ENCODE data around the gene HECW1.

Gene HECW1

DNA sequence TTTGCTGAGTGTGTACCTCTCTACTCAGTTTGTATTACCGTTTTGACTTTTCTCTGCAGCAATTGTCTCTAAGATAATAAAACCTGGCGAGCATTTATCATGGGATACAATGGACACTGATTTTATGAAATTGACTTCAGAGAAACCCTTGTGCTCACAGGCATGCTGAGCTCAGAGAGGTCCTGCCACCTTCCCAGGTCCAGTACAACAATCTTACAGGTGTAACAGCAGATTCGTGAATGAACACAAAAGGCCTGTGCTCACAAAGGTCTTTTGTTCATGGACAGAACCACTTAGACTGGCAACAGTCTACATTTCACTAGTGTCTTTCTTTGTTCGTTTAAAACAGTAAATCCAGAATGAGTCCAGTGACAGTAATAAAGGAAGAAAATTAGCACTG, 43.2 kb downstream of the HECW1 start:
- H3K4me3 ChIP-seq (ENCODE audit: low read depth, low read length): no peak overlapping the region
- H3K9me3 ChIP-seq (ENCODE audit: control insufficient read depth, insufficient read depth, low read length): no peaks in the 10 kb centered on the region
- no peaks in the 10 kb centered on the region for H3K27me3 ChIP-seq (ENCODE audit: control insufficient read depth, insufficient read depth, low read length)
- H3K36me3 ChIP-seq (ENCODE audit: control insufficient read depth, insufficient read depth, low read length): no peaks in the 10 kb centered on the region
- H3K9ac ChIP-seq (ENCODE audit: low read depth, low read length): no peak overlapping the region
- no peaks in the 10 kb centered on the region for H3K4me1 ChIP-seq (ENCODE audit: control insufficient read depth, insufficient read depth, low read length)

DNA sequence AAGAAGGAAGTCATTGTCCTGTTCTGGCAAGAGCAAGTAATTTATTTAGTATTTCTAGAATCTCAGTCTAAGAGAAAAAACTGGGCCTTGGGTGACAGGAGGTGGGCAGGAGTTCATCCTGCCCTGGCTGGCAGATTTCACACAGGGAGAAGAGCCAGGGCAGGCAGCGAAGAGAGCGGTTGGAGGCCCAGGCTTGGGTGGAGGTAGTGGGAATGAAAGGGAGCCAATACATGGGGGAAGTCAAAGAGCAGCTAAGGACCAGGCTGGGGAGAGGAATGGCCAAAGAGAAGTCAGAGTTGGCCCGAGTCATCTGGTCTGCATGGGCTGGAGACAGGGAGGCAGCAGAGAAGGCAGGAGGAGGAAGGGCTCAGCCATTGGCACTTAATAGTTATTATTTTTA, 51.4 kb downstream of the HECW1 start:
- Histone ChIP-seq H3K9ac (ENCODE audit: low read depth, low read length) (no peak overlapping the region), H3K4me1 (ENCODE audit: control insufficient read depth, insufficient read depth, low read length) (no peaks in the 10 kb centered on the region), H3K4me3 (ENCODE audit: low read depth, low read length) (no peak overlapping the region), H3K9me3 (ENCODE audit: control insufficient read depth, insufficient read depth, low read length) (no peaks in the 10 kb centered on the region), H3K36me3 (ENCODE audit: control insufficient read depth, insufficient read depth, low read length) (no peaks in the 10 kb centered on the region), H3K27me3 (ENCODE audit: control insufficient read depth, insufficient read depth, low read length) (no peaks in the 10 kb centered on the region)

DNA sequence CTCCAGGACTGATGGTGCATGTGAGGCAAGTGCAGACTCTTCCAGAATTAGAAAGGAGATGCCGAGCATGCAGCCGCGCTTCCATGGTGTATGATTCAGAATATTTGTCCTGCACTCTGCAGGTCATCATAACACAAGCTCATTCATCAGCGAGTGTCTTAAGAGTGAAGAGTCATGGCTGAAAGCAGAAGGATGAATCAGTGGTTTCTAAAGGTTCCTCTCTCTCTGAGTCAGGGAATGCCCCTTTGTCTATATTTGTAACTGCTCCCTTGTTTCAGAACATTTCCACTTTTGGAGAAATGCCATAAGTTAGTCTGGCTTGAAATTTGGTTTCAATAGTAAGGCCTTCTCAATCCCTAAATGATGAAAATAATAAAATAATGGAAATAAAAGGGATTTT, 52.3 kb downstream of the HECW1 start:
- H3K9ac ChIP-seq (ENCODE audit: low read depth, low read length): no peak overlapping the region
- no peaks in the 10 kb centered on the region for H3K9me3 ChIP-seq (ENCODE audit: control insufficient read depth, insufficient read depth, low read length)
- H3K4me3 ChIP-seq (ENCODE audit: low read depth, low read length): no peak overlapping the region
- no peaks in the 10 kb centered on the region for H3K27me3 ChIP-seq (ENCODE audit: control insufficient read depth, insufficient read depth, low read length)
- no peaks in the 10 kb centered on the region for H3K36me3 ChIP-seq (ENCODE audit: control insufficient read depth, insufficient read depth, low read length)
- H3K4me1 ChIP-seq (ENCODE audit: control insufficient read depth, insufficient read depth, low read length): no peaks in the 10 kb centered on the region

DNA sequence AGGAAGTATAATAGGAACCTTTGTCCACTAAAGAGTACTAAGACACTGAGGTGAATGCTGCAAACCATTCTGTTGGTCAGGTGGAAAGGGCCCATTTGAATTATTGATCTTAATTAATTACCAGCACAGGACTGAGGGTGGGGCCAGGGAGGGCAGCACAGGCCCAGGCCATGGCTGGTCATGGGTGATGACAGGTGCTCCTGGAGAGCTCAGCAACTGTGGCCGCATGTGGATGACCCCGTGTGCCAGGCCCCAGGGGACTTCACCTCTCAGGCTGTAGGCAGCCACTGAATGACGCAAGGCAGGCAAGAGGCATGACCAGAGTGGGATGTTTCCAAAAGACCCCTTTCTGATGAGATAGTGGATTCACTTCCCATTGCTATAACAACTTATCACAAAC, 54.2 kb downstream of the HECW1 start:
- H3K27me3 ChIP-seq (ENCODE audit: control insufficient read depth, insufficient read depth, low read length): no peaks in the 10 kb centered on the region
- H3K4me3 ChIP-seq (ENCODE audit: low read depth, low read length): no peak overlapping the region
- no peaks in the 10 kb centered on the region for H3K9me3 ChIP-seq (ENCODE audit: control insufficient read depth, insufficient read depth, low read length)
- no peaks in the 10 kb centered on the region for H3K36me3 ChIP-seq (ENCODE audit: control insufficient read depth, insufficient read depth, low read length)
- no peaks in the 10 kb centered on the region for H3K4me1 ChIP-seq (ENCODE audit: control insufficient read depth, insufficient read depth, low read length)
- no peak overlapping the region for H3K9ac ChIP-seq (ENCODE audit: low read depth, low read length)

DNA sequence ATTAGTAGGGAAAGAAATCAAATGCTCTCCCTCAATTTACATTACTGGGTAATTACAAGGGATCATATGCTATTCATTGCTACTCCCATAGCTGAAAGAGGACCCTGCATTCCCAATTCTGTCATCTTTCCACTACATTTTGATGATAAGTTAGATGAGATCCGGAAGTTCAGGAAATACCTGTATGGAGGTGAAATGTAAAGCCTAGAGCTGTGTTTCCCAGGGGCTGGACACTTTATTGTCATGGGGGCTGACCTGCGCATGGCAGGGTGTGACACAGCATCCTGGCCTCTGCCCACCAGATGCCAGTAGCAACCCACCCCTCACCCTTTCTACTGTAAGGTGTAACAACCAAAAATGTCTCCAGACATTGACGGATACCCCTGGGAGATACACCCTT, 56.6 kb downstream of the HECW1 start:
- Histone ChIP-seq H3K4me3 (ENCODE audit: low read depth, low read length) (no peak overlapping the region), H3K9me3 (ENCODE audit: control insufficient read depth, insufficient read depth, low read length) (no peaks in the 10 kb centered on the region), H3K27me3 (ENCODE audit: control insufficient read depth, insufficient read depth, low read length) (no peaks in the 10 kb centered on the region), H3K9ac (ENCODE audit: low read depth, low read length) (no peak overlapping the region), H3K4me1 (ENCODE audit: control insufficient read depth, insufficient read depth, low read length) (no peaks in the 10 kb centered on the region), H3K36me3 (ENCODE audit: control insufficient read depth, insufficient read depth, low read length) (no peaks in the 10 kb centered on the region)

DNA sequence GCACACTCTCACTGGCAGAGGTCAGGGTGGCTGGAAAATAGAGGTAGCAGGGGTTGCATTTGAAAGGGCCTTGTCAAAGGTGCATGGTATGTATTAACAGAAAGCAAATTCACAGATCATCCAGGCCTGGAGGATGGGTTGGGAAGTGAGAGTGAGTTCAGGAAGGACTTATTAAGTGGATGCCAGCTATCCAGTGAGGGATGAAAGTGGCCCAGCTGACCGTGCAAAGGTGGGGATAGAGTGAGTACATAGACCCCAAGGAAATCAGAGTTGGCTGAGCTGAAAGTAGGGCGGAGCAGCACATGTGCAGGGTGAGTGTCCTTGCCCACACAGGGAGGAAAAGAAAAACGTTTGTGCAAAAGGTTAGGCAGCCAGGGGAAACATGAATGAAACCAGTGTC, 58.1 kb downstream of the HECW1 start:
- Histone ChIP-seq H3K27me3 (ENCODE audit: control insufficient read depth, insufficient read depth, low read length) (no peaks in the 10 kb centered on the region), H3K9ac (ENCODE audit: low read depth, low read length) (no peak overlapping the region), H3K9me3 (ENCODE audit: control insufficient read depth, insufficient read depth, low read length) (no peaks in the 10 kb centered on the region), H3K36me3 (ENCODE audit: control insufficient read depth, insufficient read depth, low read length) (no peaks in the 10 kb centered on the region), H3K4me1 (ENCODE audit: control insufficient read depth, insufficient read depth, low read length) (no peaks in the 10 kb centered on the region), H3K4me3 (ENCODE audit: low read depth, low read length) (no peak overlapping the region)

DNA sequence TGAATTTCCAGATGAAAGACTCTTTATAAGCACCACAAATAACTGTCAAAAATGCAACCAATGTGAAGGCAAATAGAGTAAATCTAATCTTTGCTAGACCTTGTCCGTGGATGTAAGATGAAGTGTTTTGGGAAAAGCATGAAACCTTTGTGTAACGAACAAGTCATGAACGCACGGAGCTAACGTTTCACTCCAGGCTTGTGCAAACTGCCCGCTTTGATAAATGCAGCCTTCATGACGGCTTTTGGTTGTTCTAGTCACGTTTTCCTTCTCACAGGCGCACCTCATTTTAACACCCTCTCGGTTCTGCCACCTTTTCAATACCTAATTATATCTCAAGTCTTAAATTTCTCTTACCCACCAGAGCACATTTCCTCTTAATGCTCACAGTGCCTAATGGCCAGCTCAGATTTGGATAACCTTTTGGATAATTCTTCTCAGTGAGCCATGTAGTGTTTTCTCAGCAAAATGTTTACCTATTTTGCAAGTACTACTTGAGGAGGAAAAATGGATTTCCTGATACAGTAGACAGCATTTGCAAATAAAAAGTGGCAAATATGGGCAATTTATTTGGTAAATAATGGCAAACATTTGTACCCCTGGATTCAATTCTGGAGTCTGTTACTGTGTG, 63.2 kb downstream of the HECW1 start:
- no peaks in the 10 kb centered on the region for H3K27me3 ChIP-seq (ENCODE audit: control insufficient read depth, insufficient read depth, low read length)
- H3K36me3 ChIP-seq (ENCODE audit: control insufficient read depth, insufficient read depth, low read length): no peaks in the 10 kb centered on the region
- H3K4me3 ChIP-seq (ENCODE audit: low read depth, low read length): no peak overlapping the region
- no peaks in the 10 kb centered on the region for H3K4me1 ChIP-seq (ENCODE audit: control insufficient read depth, insufficient read depth, low read length)
- no peak overlapping the region for H3K9ac ChIP-seq (ENCODE audit: low read depth, low read length)
- H3K9me3 ChIP-seq (ENCODE audit: control insufficient read depth, insufficient read depth, low read length): no peaks in the 10 kb centered on the region

DNA sequence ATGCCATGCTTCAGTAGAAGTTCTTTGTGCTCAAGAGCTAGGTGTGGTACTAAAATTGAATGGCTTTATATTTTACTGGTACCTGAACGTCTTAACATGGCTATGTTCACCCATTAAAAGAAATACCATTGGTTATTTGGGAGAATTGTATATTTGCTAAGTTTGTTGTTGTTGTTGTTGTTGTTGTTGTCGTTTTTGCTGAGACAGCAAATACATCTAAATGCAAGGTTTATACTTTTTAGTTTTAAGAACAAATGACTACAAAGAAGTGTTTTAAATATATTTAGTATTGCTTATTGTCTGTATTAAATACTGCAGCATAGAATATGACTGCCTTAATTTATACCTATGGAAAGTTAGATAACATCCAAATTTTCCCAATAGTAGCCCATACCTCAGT, 66.9 kb downstream of the HECW1 start:
- H3K27me3 ChIP-seq (ENCODE audit: control insufficient read depth, insufficient read depth, low read length): no peaks in the 10 kb centered on the region
- no peak overlapping the region for H3K4me3 ChIP-seq (ENCODE audit: low read depth, low read length)
- H3K9me3 ChIP-seq (ENCODE audit: control insufficient read depth, insufficient read depth, low read length): no peaks in the 10 kb centered on the region
- no peaks in the 10 kb centered on the region for H3K4me1 ChIP-seq (ENCODE audit: control insufficient read depth, insufficient read depth, low read length)
- H3K9ac ChIP-seq (ENCODE audit: low read depth, low read length): no peak overlapping the region
- H3K36me3 ChIP-seq (ENCODE audit: control insufficient read depth, insufficient read depth, low read length): no peaks in the 10 kb centered on the region

DNA sequence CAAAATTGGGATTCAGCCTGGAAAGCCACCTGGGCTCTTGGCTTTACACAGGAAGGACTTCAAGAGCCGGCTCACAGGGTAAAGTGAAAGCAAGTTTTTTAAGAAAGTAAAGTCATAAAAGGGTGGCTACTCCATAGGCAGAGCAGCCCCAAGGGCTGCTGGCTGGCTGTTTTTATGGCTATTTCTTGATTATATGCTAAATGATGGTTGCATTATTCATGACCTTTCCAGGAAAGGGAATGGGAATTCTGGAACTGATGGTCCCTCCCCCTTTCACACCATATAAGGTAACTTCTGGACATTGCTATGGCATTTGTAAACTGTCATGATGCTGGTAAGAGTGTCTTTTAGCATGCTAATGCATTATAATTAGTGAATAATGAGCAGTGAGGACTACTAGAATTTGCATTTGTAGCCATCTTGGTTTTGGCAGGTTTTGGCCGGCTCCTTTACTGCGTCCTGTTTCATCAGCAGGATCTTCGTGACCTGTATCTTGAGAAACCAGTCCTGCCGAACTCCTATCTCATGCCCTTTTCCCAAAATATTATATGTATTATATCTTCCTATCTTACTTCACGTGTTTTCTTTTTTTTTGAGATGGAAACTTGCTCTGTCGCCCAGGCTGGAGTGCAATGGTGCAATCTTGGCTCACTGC, 80.5 kb downstream of the HECW1 start:
- Histone ChIP-seq H3K4me1 (ENCODE audit: control insufficient read depth, insufficient read depth, low read length) (peaks cover 12% of the 10 kb centered on the region), H3K4me3 (ENCODE audit: low read depth, low read length) (no peak overlapping the region), H3K9me3 (ENCODE audit: control insufficient read depth, insufficient read depth, low read length) (no peaks in the 10 kb centered on the region), H3K27me3 (ENCODE audit: control insufficient read depth, insufficient read depth, low read length) (no peaks in the 10 kb centered on the region), H3K9ac (ENCODE audit: low read depth, low read length) (no peak overlapping the region), H3K36me3 (ENCODE audit: control insufficient read depth, insufficient read depth, low read length) (no peaks in the 10 kb centered on the region)

DNA sequence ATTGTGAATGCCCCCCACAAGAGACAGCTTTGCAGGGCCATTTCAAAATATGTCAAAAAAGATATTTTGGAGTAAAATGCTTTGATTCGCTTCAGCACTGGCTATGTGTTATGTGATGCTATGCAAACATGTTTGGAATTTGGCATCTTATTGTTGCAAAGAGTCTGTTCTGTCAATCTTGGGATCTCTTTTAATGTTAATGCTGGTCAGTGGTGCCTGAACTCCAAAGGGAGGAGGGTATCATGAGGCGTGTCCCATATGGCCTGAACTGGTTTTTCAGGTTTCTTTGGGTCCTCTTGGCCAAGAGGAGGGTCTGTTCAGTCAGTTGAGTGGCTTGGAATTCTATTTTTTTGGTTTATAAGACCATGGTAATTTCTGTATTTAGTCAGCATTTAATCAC, 81.4 kb downstream of the HECW1 start:
- Histone ChIP-seq H3K9me3 (ENCODE audit: control insufficient read depth, insufficient read depth, low read length) (no peaks in the 10 kb centered on the region), H3K27me3 (ENCODE audit: control insufficient read depth, insufficient read depth, low read length) (no peaks in the 10 kb centered on the region), H3K4me3 (ENCODE audit: low read depth, low read length) (no peak overlapping the region), H3K4me1 (ENCODE audit: control insufficient read depth, insufficient read depth, low read length) (peaks cover 12% of the 10 kb centered on the region), H3K36me3 (ENCODE audit: control insufficient read depth, insufficient read depth, low read length) (no peaks in the 10 kb centered on the region), H3K9ac (ENCODE audit: low read depth, low read length) (no peak overlapping the region)

DNA sequence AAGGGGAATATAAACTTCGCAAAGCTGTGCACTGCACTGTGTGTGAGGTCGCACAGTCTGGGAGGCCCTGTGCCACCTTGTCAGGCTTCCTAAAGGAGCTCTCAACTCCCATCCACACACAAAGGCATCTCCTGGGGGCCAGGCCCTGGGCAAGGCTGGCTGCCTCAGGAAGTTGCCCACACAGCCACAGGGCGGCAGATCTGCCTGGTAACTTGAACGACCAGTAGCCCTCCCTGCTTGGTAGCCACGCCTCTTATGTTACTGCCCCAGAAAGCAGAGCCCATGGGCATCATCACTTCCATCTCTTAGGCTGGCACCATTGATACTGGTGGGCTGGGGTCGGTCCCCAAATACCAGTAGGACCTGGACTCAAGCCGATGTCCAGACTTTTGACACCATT, 82.8 kb downstream of the HECW1 start:
- no peak overlapping the region for H3K9ac ChIP-seq (ENCODE audit: low read depth, low read length)
- no peak overlapping the region for H3K4me3 ChIP-seq (ENCODE audit: low read depth, low read length)
- H3K4me1 ChIP-seq (ENCODE audit: control insufficient read depth, insufficient read depth, low read length): peaks cover 12% of the 10 kb centered on the region
- no peaks in the 10 kb centered on the region for H3K9me3 ChIP-seq (ENCODE audit: control insufficient read depth, insufficient read depth, low read length)
- no peaks in the 10 kb centered on the region for H3K27me3 ChIP-seq (ENCODE audit: control insufficient read depth, insufficient read depth, low read length)
- H3K36me3 ChIP-seq (ENCODE audit: control insufficient read depth, insufficient read depth, low read length): no peaks in the 10 kb centered on the region

DNA sequence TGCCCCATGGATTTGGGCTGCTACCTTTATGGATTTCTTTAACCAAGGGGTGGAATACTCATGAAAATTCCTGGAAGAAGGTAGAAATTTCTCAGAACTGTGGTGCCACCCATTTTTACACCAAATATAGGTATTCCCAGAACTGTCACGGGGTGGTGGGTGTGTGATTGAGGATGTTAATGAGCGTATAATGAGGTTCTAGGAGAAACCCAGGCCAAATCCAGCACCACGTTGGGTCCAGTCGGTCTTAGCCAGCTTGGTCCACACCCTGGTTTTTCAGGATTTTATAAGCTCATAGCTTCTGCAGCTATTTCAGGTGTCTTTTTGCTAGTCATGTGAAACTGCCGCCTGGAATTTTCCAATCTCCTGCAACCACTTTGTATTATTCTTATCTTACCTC, 83.3 kb downstream of the HECW1 start:
- Histone ChIP-seq H3K9ac (ENCODE audit: low read depth, low read length) (no peak overlapping the region), H3K36me3 (ENCODE audit: control insufficient read depth, insufficient read depth, low read length) (no peaks in the 10 kb centered on the region), H3K9me3 (ENCODE audit: control insufficient read depth, insufficient read depth, low read length) (no peaks in the 10 kb centered on the region), H3K4me1 (ENCODE audit: control insufficient read depth, insufficient read depth, low read length) (peaks cover 12% of the 10 kb centered on the region), H3K4me3 (ENCODE audit: low read depth, low read length) (no peak overlapping the region), H3K27me3 (ENCODE audit: control insufficient read depth, insufficient read depth, low read length) (no peaks in the 10 kb centered on the region)

All from iPS-15b (cell line).